T follicular helper cell (primary cell): ENCODE data around the gene CSNK1G2.
"Not testable (repeated sequence)": the region's sequence is repeated elsewhere in the genome, so short reads cannot be mapped to it uniquely, and the experiment has no call there.

Source experiments
- DNase-seq: peaks from one replicate; pipeline ENCODE4 v3.0.0-alpha.2; 2020; ENCODE audit warnings: low read depth

CSNK1G2 gene

GRCh38 chr19:1988464-1988863 is 47.5 kb downstream of the CSNK1G2 start:
- DNase-seq = not testable (repeated sequence)

DNA sequence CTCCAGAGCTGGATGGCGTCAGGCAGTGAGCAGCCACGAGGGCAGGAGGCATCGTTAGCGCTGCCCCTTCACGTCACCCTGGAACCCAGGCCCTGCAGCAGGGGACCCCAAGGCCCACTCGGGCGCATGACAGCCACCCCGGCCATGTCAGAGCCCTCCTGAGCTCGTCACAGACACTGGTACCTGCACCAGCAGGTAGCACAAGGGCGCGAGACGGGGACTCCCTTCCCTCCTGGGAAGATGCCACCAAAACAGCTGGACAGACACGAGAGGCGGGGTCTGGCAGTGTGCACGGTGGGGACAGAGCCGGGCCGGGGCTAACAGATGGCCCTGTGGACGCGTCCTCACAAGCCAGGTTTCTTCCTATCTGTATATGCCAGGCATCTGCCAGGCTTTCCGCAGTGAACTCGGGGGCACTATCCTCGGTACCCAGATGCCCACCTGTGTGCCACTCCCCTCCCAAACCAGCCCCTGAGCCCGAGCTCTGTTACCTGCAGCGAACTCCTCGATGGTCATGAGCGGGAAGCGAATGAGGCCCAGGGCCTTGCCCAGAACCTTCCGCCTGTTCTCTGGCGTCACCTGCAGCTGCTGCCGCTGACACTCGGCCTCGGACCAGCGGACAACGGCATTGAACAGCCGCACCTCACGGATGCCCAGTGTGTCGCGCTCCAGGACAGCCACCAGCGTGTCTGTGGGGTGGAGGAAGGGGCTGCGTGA is 48.7 kb downstream of the CSNK1G2 start:
- DNase-seq = no peak

DNA sequence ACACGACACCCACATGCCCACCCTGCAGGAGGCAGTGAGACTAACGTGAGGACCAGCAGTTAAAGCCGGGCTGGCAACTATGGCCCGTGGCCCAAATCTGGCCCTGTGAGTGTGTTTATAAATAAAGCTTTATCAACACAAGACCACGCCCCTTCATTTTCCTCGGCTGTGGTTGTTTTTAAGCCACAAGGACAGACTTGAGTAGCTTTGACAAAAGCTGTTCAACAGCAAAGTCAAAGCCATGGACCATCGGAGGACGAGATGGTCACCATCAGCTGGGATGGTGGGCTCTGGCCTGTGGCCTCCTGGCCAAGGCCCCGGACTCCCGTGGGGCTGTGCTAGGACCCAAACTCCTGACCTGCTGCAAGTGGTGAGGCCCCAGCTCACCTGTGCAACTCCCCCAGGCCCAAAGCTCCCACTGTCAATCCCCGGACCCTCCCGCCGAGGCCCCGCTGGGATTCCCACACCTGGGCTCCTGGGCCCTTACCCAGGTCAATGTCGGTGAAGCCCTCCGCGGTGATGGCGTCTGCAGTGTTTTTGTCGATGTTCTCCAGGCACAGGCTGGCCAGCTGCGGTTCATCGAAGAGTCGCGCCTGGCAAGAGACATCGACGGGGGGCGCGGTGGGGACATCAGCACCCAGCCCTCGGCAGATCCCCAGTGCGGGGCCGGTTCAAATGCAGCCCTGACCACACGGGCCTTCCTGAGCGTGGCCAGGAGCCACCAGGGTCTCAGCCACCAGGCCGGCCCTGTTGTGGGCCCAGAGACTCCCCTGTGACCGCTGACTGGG is 49.5 kb downstream of the CSNK1G2 start:
- DNase-seq = no peak

DNA sequence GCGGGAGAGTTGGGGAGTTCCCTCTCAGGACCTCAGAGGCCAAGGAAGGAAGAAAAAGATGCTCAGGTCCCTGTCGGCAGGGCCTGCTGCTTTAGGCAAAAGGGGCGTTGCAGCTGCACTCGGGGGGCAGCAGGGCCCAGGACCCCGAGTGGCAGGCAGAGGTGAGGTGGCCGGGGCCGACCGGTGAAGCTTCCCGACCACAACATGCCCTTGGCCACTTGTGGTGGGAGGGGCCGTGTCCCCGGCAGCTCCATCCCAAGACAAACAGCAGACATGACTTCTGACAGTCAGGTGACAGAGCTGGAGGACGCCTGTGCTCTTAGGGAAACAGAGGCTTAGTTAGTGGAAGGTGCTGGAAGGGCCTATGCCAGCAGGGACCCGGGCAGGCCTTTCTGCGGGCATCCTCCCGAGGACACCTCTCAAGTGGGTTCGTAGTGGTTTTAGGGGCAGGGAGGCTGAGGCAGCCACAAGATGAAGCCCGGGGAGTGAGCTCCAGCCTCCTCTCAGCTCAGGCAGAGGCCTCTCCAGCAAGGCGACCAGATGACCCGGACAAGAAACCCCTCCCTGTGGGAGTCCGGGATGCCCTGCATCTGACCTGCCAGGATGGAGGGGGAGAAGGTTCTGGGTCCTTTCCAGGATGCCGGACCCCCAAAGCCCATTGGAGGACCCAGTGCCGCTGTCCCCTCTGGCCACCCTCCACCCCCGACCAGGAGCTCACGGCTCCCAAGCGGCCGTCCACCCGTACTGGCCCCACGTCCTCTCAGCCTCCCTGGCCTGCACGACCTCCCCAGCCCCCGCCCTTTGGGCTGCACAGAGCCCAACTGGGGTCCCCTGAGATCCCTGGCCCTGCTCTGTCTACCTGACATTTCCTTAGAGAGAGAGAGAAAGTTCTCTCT is 50.3 kb downstream of the CSNK1G2 start:
- DNase-seq = no peak

DNA sequence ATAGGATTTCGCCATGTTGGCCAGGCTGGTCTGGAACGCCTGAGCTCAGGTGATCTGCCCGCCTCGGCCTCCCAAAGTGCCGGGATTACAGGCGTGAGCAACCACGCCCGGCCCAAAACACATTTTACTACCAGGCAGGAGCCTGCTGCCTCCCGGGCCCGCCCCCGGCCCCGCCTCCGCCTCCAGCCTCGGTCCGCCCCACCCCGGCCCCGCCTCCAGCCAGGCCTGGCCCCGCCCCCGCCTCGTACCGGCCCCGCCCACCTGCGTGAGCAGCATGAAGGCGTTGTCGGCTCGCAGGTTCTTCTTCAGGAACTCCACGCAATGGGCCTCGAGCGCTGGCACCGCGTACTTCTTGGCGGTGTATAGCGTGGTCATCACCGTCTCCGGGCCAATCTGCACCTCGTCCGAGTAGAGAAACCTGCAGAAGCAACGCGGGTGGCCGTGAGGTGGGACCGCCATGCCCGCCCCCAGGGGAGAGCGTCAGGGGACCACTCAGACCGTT is 51.8 kb downstream of the CSNK1G2 start:
- no peak for DNase-seq

DNA sequence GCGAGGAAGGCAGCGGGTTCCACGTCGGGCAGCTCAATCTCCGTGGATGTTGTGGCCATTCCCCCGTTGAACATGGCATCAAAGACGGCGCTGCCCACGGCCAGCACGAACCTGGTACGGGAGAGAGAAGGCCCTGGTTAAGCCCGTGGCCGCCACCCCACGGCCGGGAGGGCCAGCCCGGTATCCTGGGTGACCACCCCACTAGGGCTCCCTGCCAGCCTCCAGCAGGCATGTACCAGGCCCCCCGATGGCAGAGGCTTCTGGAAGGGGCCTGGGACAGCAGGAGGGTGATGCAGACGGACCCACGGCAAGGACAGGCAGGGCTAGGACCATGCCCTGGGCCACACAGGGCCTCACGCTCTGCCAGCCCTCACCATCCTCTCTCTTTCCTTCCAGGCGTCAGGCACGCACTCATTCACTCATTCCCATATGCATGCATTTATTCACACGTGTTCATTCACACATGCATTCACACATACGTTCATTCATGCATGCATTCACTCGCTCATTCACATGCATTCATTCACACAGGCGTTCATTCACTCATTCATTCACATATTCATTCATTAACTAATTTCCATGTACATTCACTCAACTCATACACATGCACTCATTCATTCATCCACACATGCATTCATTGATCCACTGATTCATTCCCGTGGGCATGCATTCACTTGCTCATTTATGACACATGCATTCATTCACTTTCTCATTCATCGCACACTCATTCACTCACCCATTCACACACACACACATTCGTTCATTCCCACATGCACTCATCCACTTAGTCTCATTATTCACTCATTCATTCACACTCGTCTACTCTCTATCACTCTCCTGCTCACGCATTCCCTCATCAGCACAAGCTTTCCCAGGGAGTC is 56.6 kb downstream of the CSNK1G2 start:
- DNase-seq = no peak

DNA sequence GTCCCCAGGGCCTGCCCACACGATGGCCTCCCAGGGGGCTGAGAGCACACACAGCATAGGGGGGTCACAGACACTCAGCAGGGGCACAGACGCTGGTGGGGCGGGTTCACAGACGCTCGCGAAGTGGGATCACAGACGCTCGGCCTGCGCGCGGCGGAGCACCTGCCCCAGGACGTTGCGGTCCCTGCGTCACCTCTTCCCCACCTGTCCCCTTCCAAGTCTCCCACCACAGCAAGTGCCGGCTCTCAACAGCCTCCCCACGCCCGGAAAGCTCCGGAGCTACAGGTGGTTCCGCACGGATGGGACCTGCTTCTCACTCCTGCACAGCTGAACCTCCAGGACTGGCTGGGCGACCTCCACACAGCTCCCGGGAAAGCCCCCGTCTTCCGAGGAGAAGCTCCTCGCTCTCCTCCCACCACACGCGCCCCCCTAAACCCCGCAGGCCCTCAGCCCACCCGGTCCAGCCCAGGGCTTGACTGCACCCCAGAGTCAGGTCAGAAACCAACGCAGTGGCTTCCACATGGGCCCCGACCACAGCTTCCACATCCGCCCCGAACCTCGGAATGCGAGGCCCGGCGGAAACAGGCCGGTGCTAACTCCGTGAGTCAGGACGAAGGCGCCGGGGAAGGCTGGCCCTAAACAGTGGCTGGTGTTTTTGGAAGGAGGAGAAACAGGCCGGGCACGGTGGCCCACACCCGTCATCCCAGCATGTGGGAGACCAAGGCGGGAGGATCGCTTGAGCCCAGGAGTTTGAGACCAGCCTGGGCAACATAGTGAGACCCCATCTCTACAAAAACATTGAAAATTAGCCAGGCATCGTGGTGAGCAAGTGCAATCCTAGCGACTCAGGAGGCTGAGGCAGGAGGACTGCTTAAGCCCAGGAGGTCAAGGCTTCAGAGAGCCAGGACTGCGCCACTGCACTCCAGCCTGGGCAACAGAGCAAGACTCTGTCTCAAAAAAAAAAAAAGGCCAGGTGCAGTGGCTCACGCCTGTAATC is 58.0 kb downstream of the CSNK1G2 start:
- no peak for DNase-seq

GRCh38 chr19:1999856-2000515 is 59.0 kb downstream of the CSNK1G2 start:
- no peak for DNase-seq

- DNase-seq = no peak
These were observed 62.9 kb downstream of the CSNK1G2 start for GRCh38 chr19:2003874-2004273.

- DNase-seq = no peak
These were observed 69.2 kb downstream of the CSNK1G2 start for GRCh38 chr19:2010135-2010668.

GRCh38 chr19:2011169-2011568 is 70.2 kb downstream of the CSNK1G2 start:
- DNase-seq = no peak

DNA sequence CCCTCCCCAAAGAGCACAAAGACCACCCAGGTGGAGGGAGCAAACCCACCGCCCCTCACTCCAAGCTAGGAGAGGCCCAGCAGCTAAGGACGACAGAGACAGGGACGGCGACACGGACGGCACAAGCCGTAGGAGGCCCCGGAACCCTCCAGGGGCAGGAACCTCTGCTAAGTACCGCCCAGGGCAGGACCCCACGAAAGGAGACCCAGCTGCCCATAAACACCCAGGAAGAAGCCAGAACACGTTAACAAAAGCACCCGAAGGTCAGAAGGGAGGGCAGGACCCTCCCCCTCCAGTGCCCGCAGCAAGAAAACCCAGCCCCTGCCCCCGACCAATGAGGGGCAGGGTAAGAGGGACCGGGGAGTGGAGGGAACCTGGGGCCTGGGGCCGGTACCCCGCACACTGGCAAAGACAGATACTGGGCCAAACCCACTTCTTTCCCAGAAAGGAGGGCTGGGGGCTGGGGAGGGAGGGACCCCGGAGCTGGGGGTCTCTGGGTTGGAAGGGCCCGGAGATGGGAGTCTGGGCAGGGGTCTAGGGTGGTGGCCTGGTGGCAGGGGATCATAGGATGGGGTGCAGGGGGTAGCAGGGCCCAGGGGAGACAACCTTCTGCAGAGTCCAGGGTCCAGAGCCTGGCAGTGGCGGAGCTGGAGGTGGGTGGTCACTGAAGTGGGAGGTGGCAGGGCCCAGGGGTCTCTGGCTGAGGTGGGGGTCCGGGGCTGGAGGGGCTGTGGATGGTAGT is 72.1 kb downstream of the CSNK1G2 start:
- no peak for DNase-seq

DNA sequence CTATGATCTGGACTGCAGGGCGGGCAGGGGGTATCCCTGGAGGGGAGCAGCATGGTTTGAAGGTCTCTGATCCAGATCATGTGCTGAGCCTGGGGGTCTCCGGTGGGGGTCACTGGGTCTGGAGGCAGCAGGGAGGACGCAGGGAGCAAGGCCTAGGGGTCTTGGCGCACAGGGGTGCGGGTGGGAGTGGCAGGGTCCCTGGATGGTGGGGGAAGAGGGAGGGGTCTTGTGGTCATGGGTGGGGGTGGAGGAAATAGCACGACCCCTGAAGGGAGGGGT is 72.7 kb downstream of the CSNK1G2 start:
- no peak for DNase-seq

GRCh38 chr19:2014131-2014571 is 73.2 kb downstream of the CSNK1G2 start:
- no peak for DNase-seq

DNA sequence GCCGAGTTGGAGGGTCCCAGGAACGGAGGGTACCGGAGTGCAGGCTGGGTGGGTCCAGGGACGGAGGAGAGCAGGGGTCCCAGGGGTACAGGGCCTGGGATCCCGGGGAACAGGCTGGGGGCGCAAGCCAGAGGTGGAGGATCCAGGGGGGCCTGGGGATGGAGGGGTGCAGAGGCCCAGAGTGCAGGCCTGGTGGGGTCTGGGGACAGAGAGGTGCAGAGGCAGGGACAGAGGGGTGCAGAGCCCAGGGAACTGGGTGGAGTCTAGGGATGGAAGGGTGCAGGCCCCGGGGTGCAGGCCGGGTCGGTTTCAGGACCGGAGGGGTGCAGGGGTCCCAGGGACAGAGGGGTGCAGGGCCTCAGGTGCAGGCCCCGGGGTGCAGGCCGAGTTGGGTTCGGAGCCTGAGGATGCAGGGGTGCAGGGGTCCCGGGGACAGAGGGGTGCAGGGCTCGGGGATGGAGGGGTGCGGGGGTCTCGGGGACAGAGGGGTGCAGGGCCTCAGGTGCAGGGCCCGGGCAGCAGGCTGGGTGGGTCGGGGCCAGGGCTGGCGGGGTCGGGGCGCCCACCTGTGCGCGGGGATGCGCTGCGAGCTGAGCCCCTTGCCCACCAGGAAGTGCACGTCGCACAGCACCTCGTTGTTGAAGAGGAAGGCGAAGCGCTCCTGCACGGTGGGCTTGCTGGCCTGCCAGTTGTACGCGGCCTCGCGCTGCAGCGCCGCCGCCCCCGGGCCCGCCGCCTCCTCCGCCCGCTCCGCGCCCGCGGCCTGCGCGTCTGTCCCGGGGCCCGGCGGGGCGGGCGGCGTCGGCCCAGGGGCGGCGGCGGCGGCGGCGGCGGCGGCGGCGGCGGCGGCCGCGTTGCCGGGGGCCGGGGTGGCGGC is 74.0 kb downstream of the CSNK1G2 start:
- DNase-seq = no peak

- DNase-seq = peak; percentile 34
These were observed 74.6 kb downstream of the CSNK1G2 start, which contains the start of gene BTBD2 for GRCh38 chr19:2015608-2015950. Gene BTBD2, minus strand, starts transcription at chr19:2015714. Its CDS starts 11 bp downstream, at chr19:2015703.

GRCh38 chr19:2016041-2016807 is 75.3 kb downstream of the CSNK1G2 start:
- DNase-seq = no peak
